GM12878 (cell line): Measurements from ENCODE around the gene ACCSL. TPM values are rescaled to one million over a fixed set of nuclear protein-coding genes. Genes with fewer than 3 reads are reported as not detected.
A peak's percentile ranks its signal among the peaks of the same experiment; 100 is the strongest.

Source experiments
- ATAC-seq: fragments of 200-7000 bp; cut with Tn5 transposase; 3 replicates; pipeline ENCODE4 v1.9.1; 2020; ENCODE audit warnings: mild to moderate bottlenecking, moderate library complexity
- BruUV-seq: library from RNA; stranded (reverse); fragments of 400-500 nt; replicated peaks from 2 replicates; lab custom pipeline; 2021; lab: Mats Ljungman, UMichigan
- CTCF ChIA-PET: fragments of 300-600 bp; sonication (Branson Sonifier 250); formaldehyde crosslinking; extraction: SDS; loops from one replicate; lab custom pipeline; 2021; ENCODE audit warnings: inconsistent platforms; lab: Yijun Ruan, JAX
- POLR2A ChIA-PET: fragments of 350-600 bp; formaldehyde crosslinking; extraction: SDS; loops from one replicate; lab custom pipeline; 2021; ENCODE audit warnings: inconsistent platforms; lab: Charles Lee
- RAD21 ChIA-PET: fragments of 300-600 bp; sonication (Branson Sonifier 250); formaldehyde crosslinking; loops from one replicate; lab custom pipeline; 2023; ENCODE audit warnings: antibody characterized with exemption; ENCODE audit not compliant: unreplicated experiment; lab: Charles Lee
- SMC1A ChIA-PET: fragments of 300-600 bp; sonication (Branson Sonifier 250); formaldehyde crosslinking; loops from one replicate; lab custom pipeline; 2023; ENCODE audit not compliant: unreplicated experiment, uncharacterized antibody; lab: Charles Lee
- DNase-seq: peaks from one replicate; pipeline ENCODE4 v3.0.0-alpha.2; 2011; ENCODE audit warnings: low read depth, low spot score
- FAIRE-seq: peaks from 3 replicates; lab custom pipeline; 2011; peaks lifted over from hg19 to GRCh38; lab: Jason Lieb, UNC
- H2AFZ ChIP-seq: 2 replicates; pipeline ENCODE4 v1.6.0; 2011; ENCODE audit warnings: low read depth, low read length, control low read depth; ENCODE audit not compliant: control insufficient read depth
- H3K27ac ChIP-seq: 2 replicates; pipeline ENCODE4 v1.5.1; 2011; ENCODE audit warnings: control low read depth; ENCODE audit not compliant: control insufficient read depth, insufficient read depth
- H3K27me3 ChIP-seq, 2 experiments: replicated peaks in 1 of 2; 2 replicates each; pipeline versions ENCODE4 v1.6.0 to v1.6.1; 2011; ENCODE audit warnings: low read length in 1 of 2; ENCODE audit not compliant: control insufficient read depth in 2 of 2, insufficient read depth in 2 of 2
- H3K36me3 ChIP-seq, 2 experiments: 2 replicates each; pipeline ENCODE4 v1.5.1; 2011; ENCODE audit warnings: low read length in 1 of 2; ENCODE audit not compliant: control insufficient read depth in 2 of 2, insufficient read depth in 2 of 2
- H3K4me1 ChIP-seq: 2 replicates; pipeline ENCODE4 v1.6.1; 2011; ENCODE audit warnings: mild to moderate bottlenecking, low read length, moderate library complexity, mixed read lengths; ENCODE audit not compliant: control insufficient read depth, insufficient read depth
- H3K4me2 ChIP-seq: 2 replicates; pipeline ENCODE4 v1.6.0; 2011; ENCODE audit warnings: control low read depth; ENCODE audit not compliant: control insufficient read depth, insufficient read depth
- H3K4me3 ChIP-seq: fragments of 200-600 bp; sonication (generic); 2 replicates; pipeline ENCODE4 v1.5.1; 2016
- H3K79me2 ChIP-seq: 2 replicates; pipeline ENCODE4 v1.6.0; 2011; ENCODE audit warnings: low read length; ENCODE audit not compliant: control insufficient read depth, insufficient read depth
- H3K9ac ChIP-seq: 2 replicates; pipeline ENCODE4 v1.8.0; 2011; ENCODE audit warnings: low read length, control low read depth, mixed read lengths; ENCODE audit not compliant: control insufficient read depth, insufficient read depth
- H3K9me3 ChIP-seq: replicated peaks from 3 replicates; pipeline ENCODE4 v1.5.1; 2011; ENCODE audit warnings: mild to moderate bottlenecking, low read length; ENCODE audit not compliant: control insufficient read depth, insufficient read depth
- H4K20me1 ChIP-seq: 2 replicates; pipeline ENCODE4 v1.6.0; 2011; ENCODE audit not compliant: control insufficient read depth, insufficient read depth
- EP300 ChIP-seq, 2 experiments: fragments of 150-350 bp in 1 of 2; IDR thresholded peaks; 2 replicates each; pipeline ENCODE4 v1.6.1; 2011 to 2012; ENCODE audit warnings: low read depth in 2 of 2, low read length in 2 of 2, borderline replicate concordance in 1 of 2, improper control_type of control experiment in 1 of 2, inconsistent platforms in 1 of 2; ENCODE audit not compliant: control insufficient read depth in 1 of 2
- KLF5 ChIP-seq: fragments of 450-650 bp; IDR thresholded peaks from 2 replicates; pipeline ENCODE4 v1.6.1; 2014; ENCODE audit warnings: mild to moderate bottlenecking; ENCODE audit not compliant: partially characterized antibody
- POLR2A ChIP-seq: IDR thresholded peaks from 2 replicates; pipeline ENCODE4 v1.6.1; 2011; ENCODE audit warnings: low read depth, mild to moderate bottlenecking, low read length
- POU2F2 ChIP-seq: IDR thresholded peaks from 3 replicates; pipeline ENCODE4 v1.6.1; 2011; ENCODE audit warnings: low read depth, mild to moderate bottlenecking, low read length, borderline replicate concordance
- RCOR1 ChIP-seq: conservative IDR thresholded peaks from 2 replicates; pipeline ENCODE4 v1.6.1; 2012; ENCODE audit warnings: low read depth, low read length, improper control_type of control experiment
- SMC3 ChIP-seq: IDR thresholded peaks from 2 replicates; pipeline ENCODE4 v1.6.1; 2011; ENCODE audit warnings: low read length, improper control_type of control experiment, borderline replicate concordance
- SREBF2 ChIP-seq: IDR thresholded peaks from 2 replicates; pipeline ENCODE4 v1.6.1; 2012; ENCODE audit warnings: mild to moderate bottlenecking, low read length
- TCF12 ChIP-seq: IDR thresholded peaks from 2 replicates; pipeline ENCODE4 v1.6.1; 2011; ENCODE audit warnings: low read depth, mild to moderate bottlenecking, low read length
- ZNF274 ChIP-seq: IDR thresholded peaks from one replicate; pipeline ENCODE4 v1.8.0; 2011; ENCODE audit not compliant: insufficient read length, insufficient read depth
- ZNF384 ChIP-seq: IDR thresholded peaks from 2 replicates; pipeline ENCODE4 v1.6.1; 2012; ENCODE audit warnings: low read depth, mild to moderate bottlenecking, low read length, improper control_type of control experiment, borderline replicate concordance
- WGBS: methylation state at CpG from one replicate; pipeline ENCODE4 v1.1.6; 2016; ENCODE audit warnings: low lambda C conversion rate; ENCODE audit not compliant: insufficient replicate concordance, insufficient coverage; ENCODE audit errors: missing lambda C conversion rate; 5-methylcytosine and 5-hydroxymethylcytosine counted together
- in situ Hi-C: fragments of 300-500 bp; cut with MboI; formaldehyde crosslinking; loops from 9 replicates; pipeline ENCODE4 v1.14.3; 2018; ENCODE audit warnings: mixed read lengths
- intact Hi-C: fragments of 100-400 bp; cut with micrococcal nuclease; formaldehyde crosslinking; loops from one replicate; pipeline ENCODE4 v1.14.2; 2022; ENCODE audit not compliant: unreplicated experiment
- polyA plus RNA-seq, 11 experiments: library from polyadenylated mRNA; depleted of rRNA in 4 of 11; unstranded in 6 of 11; stranded (reverse) in 5 of 11; fragments of >200 nt; fragmentation: Nextera tagmentation in 4 of 11; fragmentation: Illumina TruSeq in 1 of 11; extraction: Ambion mirVana in 4 of 11; extraction: Trizol in 1 of 11; gene quantifications; 1 replicate in 1 of 11; 2 replicates in 10 of 11; pipeline versions ENCODE4 v1.2.1 to v1.2.3, GENCODE V29; 2011 to 2016; ENCODE audit warnings: inconsistent platforms in 2 of 11, missing spikeins in 2 of 11, low read depth in 1 of 11
- total RNA-seq, 4 experiments: library from RNA; depleted of rRNA in 3 of 4; stranded (reverse); fragments of >200 nt in 3 of 4; fragmentation: Illumina TruSeq in 1 of 4; extraction: Trizol in 1 of 4; gene quantifications; 2 replicates each; pipeline versions ENCODE4 v1.2.1 to v1.2.3, GENCODE V29; 2013 to 2021
- TF ChIP-seq, protein P1 (sequence below): fragments of 450-650 bp; IDR thresholded peaks from 2 replicates; pipeline ENCODE4 v1.6.1; 2017; ENCODE audit warnings: mild to moderate bottlenecking, moderate library complexity
- TF ChIP-seq, protein P2 (sequence below): IDR thresholded peaks from 2 replicates; pipeline ENCODE4 v1.6.1; 2012; ENCODE audit warnings: low read length, inconsistent platforms
- TF ChIP-seq, protein P3 (sequence below): fragments of 450-650 bp; formaldehyde crosslinking; IDR thresholded peaks from 2 replicates; pipeline ENCODE4 v1.4.0; 2020; ENCODE audit warnings: mild to moderate bottlenecking, moderate library complexity

ACCSL gene
- total and polyA plus RNA-seq, 10 of the 15 experiments (the other 5 are each of a cell fraction or from before 2014, with no cell fraction given): 0.15 TPM; not detected in 9

DNA sequence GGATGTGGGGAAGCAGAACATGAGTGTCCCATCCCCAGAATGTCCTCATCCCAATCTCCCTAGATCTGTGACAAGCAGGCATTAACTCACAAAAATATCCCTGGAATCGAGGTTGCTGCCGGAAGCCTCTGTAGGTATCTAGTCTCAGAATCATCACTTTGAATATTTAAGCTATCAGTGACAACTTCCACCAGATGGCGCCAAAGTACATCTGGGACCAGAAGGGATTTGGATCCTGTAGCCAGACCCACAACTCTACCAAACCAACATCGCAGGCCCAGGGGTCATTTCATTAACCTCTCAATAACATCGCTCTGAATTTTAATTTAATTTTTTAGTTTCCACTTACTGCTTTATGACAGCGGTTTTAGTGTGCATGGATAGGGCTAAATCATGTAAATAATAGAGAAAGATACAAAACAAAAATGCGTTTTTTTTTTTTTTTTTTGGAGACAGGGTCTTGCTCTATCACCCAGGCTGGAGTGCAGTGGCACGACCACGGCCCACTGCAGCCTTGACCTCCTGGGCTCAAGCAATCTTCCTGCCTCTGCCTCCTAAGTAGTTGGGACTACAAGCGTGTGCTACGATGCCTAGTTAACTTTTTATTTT lies 46.6 kb downstream of the ACCSL start:
- intact Hi-C loops: loop anchor here (1.0 to 10.0 kb wide), 2 partner anchors 444 to 530 kb away; no protein-coding TSS in a partner anchor
- TF ChIP-seq POLR2A: no peak
- TF ChIP-seq, protein P1, sequence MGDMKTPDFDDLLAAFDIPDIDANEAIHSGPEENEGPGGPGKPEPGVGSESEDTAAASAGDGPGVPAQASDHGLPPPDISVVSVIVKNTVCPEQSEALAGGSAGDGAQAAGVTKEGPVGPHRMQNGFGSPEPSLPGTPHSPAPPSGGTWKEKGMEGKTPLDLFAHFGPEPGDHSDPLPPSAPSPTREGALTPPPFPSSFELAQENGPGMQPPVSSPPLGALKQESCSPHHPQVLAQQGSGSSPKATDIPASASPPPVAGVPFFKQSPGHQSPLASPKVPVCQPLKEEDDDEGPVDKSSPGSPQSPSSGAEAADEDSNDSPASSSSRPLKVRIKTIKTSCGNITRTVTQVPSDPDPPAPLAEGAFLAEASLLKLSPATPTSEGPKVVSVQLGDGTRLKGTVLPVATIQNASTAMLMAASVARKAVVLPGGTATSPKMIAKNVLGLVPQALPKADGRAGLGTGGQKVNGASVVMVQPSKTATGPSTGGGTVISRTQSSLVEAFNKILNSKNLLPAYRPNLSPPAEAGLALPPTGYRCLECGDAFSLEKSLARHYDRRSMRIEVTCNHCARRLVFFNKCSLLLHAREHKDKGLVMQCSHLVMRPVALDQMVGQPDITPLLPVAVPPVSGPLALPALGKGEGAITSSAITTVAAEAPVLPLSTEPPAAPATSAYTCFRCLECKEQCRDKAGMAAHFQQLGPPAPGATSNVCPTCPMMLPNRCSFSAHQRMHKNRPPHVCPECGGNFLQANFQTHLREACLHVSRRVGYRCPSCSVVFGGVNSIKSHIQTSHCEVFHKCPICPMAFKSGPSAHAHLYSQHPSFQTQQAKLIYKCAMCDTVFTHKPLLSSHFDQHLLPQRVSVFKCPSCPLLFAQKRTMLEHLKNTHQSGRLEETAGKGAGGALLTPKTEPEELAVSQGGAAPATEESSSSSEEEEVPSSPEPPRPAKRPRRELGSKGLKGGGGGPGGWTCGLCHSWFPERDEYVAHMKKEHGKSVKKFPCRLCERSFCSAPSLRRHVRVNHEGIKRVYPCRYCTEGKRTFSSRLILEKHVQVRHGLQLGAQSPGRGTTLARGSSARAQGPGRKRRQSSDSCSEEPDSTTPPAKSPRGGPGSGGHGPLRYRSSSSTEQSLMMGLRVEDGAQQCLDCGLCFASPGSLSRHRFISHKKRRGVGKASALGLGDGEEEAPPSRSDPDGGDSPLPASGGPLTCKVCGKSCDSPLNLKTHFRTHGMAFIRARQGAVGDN: no peak
- TF ChIP-seq KLF5: no peak
- TF ChIP-seq, protein P2, sequence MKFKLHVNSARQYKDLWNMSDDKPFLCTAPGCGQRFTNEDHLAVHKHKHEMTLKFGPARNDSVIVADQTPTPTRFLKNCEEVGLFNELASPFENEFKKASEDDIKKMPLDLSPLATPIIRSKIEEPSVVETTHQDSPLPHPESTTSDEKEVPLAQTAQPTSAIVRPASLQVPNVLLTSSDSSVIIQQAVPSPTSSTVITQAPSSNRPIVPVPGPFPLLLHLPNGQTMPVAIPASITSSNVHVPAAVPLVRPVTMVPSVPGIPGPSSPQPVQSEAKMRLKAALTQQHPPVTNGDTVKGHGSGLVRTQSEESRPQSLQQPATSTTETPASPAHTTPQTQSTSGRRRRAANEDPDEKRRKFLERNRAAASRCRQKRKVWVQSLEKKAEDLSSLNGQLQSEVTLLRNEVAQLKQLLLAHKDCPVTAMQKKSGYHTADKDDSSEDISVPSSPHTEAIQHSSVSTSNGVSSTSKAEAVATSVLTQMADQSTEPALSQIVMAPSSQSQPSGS: no peak
- TF ChIP-seq, protein P3, sequence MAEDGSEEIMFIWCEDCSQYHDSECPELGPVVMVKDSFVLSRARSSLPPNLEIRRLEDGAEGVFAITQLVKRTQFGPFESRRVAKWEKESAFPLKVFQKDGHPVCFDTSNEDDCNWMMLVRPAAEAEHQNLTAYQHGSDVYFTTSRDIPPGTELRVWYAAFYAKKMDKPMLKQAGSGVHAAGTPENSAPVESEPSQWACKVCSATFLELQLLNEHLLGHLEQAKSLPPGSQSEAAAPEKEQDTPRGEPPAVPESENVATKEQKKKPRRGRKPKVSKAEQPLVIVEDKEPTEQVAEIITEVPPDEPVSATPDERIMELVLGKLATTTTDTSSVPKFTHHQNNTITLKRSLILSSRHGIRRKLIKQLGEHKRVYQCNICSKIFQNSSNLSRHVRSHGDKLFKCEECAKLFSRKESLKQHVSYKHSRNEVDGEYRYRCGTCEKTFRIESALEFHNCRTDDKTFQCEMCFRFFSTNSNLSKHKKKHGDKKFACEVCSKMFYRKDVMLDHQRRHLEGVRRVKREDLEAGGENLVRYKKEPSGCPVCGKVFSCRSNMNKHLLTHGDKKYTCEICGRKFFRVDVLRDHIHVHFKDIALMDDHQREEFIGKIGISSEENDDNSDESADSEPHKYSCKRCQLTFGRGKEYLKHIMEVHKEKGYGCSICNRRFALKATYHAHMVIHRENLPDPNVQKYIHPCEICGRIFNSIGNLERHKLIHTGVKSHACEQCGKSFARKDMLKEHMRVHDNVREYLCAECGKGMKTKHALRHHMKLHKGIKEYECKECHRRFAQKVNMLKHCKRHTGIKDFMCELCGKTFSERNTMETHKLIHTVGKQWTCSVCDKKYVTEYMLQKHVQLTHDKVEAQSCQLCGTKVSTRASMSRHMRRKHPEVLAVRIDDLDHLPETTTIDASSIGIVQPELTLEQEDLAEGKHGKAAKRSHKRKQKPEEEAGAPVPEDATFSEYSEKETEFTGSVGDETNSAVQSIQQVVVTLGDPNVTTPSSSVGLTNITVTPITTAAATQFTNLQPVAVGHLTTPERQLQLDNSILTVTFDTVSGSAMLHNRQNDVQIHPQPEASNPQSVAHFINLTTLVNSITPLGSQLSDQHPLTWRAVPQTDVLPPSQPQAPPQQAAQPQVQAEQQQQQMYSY (CRISPR knock-in tag): no peak
- no peak for TF ChIP-seq EP300 (IDR thresholded peaks at IDR 0.05; ENCODE audit: borderline replicate concordance in 1 of 2, control insufficient read depth in 1 of 2, low read depth in 2 of 2, low read length in 2 of 2)
- no peak for TF ChIP-seq SREBF2
- TF ChIP-seq SMC3: peak; percentile 48; the same call in 1 of the 2 replicates
- TF ChIP-seq POU2F2: 0 out of 3 replicates have a peak, but pooled peaks have one; percentile 47
- no peak for TF ChIP-seq ZNF274
- TF ChIP-seq ZNF384: no peak
- no peak for TF ChIP-seq TCF12
- TF ChIP-seq RCOR1: no peak

More for the DNA sequence above, 46.6 kb downstream of the ACCSL start:
- Histone ChIP-seq H3K79me2 (no peaks in the 10 kb centered on the region; the same call in none of the 2 replicates), H3K27me3 (no peaks in the 10 kb centered on the region; a peak in 1 of 4 replicates), H3K36me3 (no peaks in the 10 kb centered on the region), H4K20me1 (no peaks in the 10 kb centered on the region), H2AFZ (no peak overlapping the region), H3K4me2 (no peak overlapping the region), H3K9ac (no peak overlapping the region), H3K4me3 (no peak overlapping the region), H3K9me3 (no peaks in the 10 kb centered on the region), H3K4me1 (no peaks in the 10 kb centered on the region; the same call in 1 of the 2 replicates), H3K27ac (no peak overlapping the region)
- RAD21 ChIA-PET: interaction anchor here (0.7 to 1.9 kb wide), 6 partner anchors 10 to 440 kb away, joined by 3 to 5 read pairs (median 4); no protein-coding TSS in a partner anchor
- in situ Hi-C loops: loop anchor here (5.0 kb wide), 1 partner anchor 443 kb away; no protein-coding TSS in a partner anchor
- POLR2A ChIA-PET: interaction anchor here (0.8 to 1.7 kb wide), 2 partner anchors 26 to 472 kb away, joined by 3 read pairs; no protein-coding TSS in a partner anchor
- WGBS: 18% methylated on average over 11 of the region's 11 CpGs
- ATAC-seq: peak; percentile 72
- CTCF ChIA-PET: interaction anchor here (0.6 to 5.3 kb wide), 36 partner anchors 8 to 765 kb away, joined by 3 to 107 read pairs (median 5); partner anchors contain the start of gene ACCS
- BruUV-seq: no TSS peak
- no peak for DNase-seq
- SMC1A ChIA-PET: interaction anchor here (0.7 to 4.8 kb wide), 9 partner anchors 8 to 211 kb away, joined by 3 to 36 read pairs (median 4); no protein-coding TSS in a partner anchor
- peak; percentile 57 for FAIRE-seq
